ENCODE results near the gene SLC22A7. TPM values are rescaled to one million over a fixed set of nuclear protein-coding genes. Genes with fewer than 3 reads are reported as not detected.

SLC22A7 gene
- polyA plus RNA-seq, 1 donor from 2014 or later: 2.3 TPM

GRCh38 chr6:43257367-43258145, 40.5 kb upstream of the SLC22A7 start:
- Histone ChIP-seq H3K36me3 (ENCODE audit: insufficient read depth, low read length) (peaks cover 13% of the 10 kb centered on the region), H3K9me3 (ENCODE audit: low read length) (no peaks in the 10 kb centered on the region), H3K9ac (ENCODE audit: low read length) (no peak overlapping the region), H2AFZ (ENCODE audit: low read depth, low read length) (no peak overlapping the region), H4K20me1 (ENCODE audit: insufficient read depth) (no peaks in the 10 kb centered on the region), H3K4me3 (ENCODE audit: low read length) (no peak overlapping the region), H3K4me2 (ENCODE audit: low read length) (no peak overlapping the region), H3K27me3 (ENCODE audit: insufficient read depth, low read depth, low read length) (no peaks in the 10 kb centered on the region), H3F3A (ENCODE audit: insufficient read depth, low read length, poor library complexity, severe bottlenecking) (no peaks in the 10 kb centered on the region), H3K79me2 (replicated peaks; ENCODE audit: insufficient read depth, low read length) (no peaks in the 10 kb centered on the region), H3K27ac (ENCODE audit: low read length) (no peak overlapping the region), H3K9me2 (ENCODE audit: insufficient read depth, low read length) (no peaks in the 10 kb centered on the region)
- TF ChIP-seq EZH2 (IDR thresholded peaks at IDR 0.05; ENCODE audit: borderline replicate concordance, insufficient read depth, low read length, poor library complexity, severe bottlenecking): no peak
- no peak for TF ChIP-seq CTCF (IDR thresholded peaks at IDR 0.05; ENCODE audit: poor library complexity, severe bottlenecking)
- no peak for TF ChIP-seq REST (IDR thresholded peaks at IDR 0.05; ENCODE audit: borderline replicate concordance)
- no peak for TF ChIP-seq MXI1 (conservative IDR thresholded peaks at IDR 0.05; ENCODE audit: poor library complexity, severe bottlenecking)
- no peak for TF ChIP-seq EP300 (conservative IDR thresholded peaks at IDR 0.05; ENCODE audit: poor library complexity, severe bottlenecking)
- no peak for TF ChIP-seq RAD21 (conservative IDR thresholded peaks at IDR 0.05)
- TF ChIP-seq POLR2AphosphoS5 (IDR thresholded peaks at IDR 0.05): no peak
- no peak for TF ChIP-seq TAF1 (IDR thresholded peaks at IDR 0.05; ENCODE audit: low read depth)
- TF ChIP-seq SMC3 (conservative IDR thresholded peaks at IDR 0.05; ENCODE audit: poor library complexity): no peak

GRCh38 chr6:43258180-43258579, 39.9 kb upstream of the SLC22A7 start:
- Histone ChIP-seq H3F3A (ENCODE audit: insufficient read depth, low read length, poor library complexity, severe bottlenecking) (no peaks in the 10 kb centered on the region), H3K79me2 (replicated peaks; ENCODE audit: insufficient read depth, low read length) (no peaks in the 10 kb centered on the region), H3K4me2 (ENCODE audit: low read length) (no peak overlapping the region), H3K9me3 (ENCODE audit: low read length) (no peaks in the 10 kb centered on the region), H3K9ac (ENCODE audit: low read length) (no peak overlapping the region), H3K9me2 (ENCODE audit: insufficient read depth, low read length) (no peaks in the 10 kb centered on the region), H3K27me3 (ENCODE audit: insufficient read depth, low read depth, low read length) (no peaks in the 10 kb centered on the region), H2AFZ (ENCODE audit: low read depth, low read length) (no peak overlapping the region), H3K27ac (ENCODE audit: low read length) (no peak overlapping the region), H4K20me1 (ENCODE audit: insufficient read depth) (no peaks in the 10 kb centered on the region), H3K4me3 (ENCODE audit: low read length) (no peak overlapping the region), H3K36me3 (ENCODE audit: insufficient read depth, low read length) (peaks cover 13% of the 10 kb centered on the region)
- no peak for TF ChIP-seq RAD21 (conservative IDR thresholded peaks at IDR 0.05)
- TF ChIP-seq EZH2 (IDR thresholded peaks at IDR 0.05; ENCODE audit: borderline replicate concordance, insufficient read depth, low read length, poor library complexity, severe bottlenecking): no peak
- no peak for TF ChIP-seq REST (IDR thresholded peaks at IDR 0.05; ENCODE audit: borderline replicate concordance)
- no peak for TF ChIP-seq TAF1 (IDR thresholded peaks at IDR 0.05; ENCODE audit: low read depth)
- no peak for TF ChIP-seq MXI1 (conservative IDR thresholded peaks at IDR 0.05; ENCODE audit: poor library complexity, severe bottlenecking)
- TF ChIP-seq SMC3 (conservative IDR thresholded peaks at IDR 0.05; ENCODE audit: poor library complexity): no peak
- no peak for TF ChIP-seq EP300 (conservative IDR thresholded peaks at IDR 0.05; ENCODE audit: poor library complexity, severe bottlenecking)
- TF ChIP-seq POLR2AphosphoS5 (IDR thresholded peaks at IDR 0.05): no peak
- no peak for TF ChIP-seq CTCF (IDR thresholded peaks at IDR 0.05; ENCODE audit: poor library complexity, severe bottlenecking)

Measured in neural cell (in vitro differentiated cells).